Measurements from ENCODE around the gene JAG2.

The JAG2 gene

GRCh38 chr14:105149146-105149781 lies 19.3 kb downstream of the JAG2 start:
- H3K36me3 ChIP-seq (ENCODE audit: low read length) = no peaks in the 10 kb centered on the region
- H3K9ac ChIP-seq (ENCODE audit: low read length) = no peak overlapping the region

GRCh38 chr14:105148604-105149145 lies 19.9 kb downstream of the JAG2 start:
- Histone ChIP-seq H3K9me2 (replicated peaks; ENCODE audit: insufficient read depth, low read length) (no peaks in the 10 kb centered on the region), H3K27me3 (ENCODE audit: low read length) (no peaks in the 10 kb centered on the region), H3K27ac (ENCODE audit: low read depth, low read length) (no peak overlapping the region), H3K79me2 (ENCODE audit: insufficient read depth, low read length) (no peaks in the 10 kb centered on the region), H3K9me3 (ENCODE audit: insufficient read depth, low read length) (no peaks in the 10 kb centered on the region), H3K4me2 (ENCODE audit: low read depth, low read length, poor library complexity, severe bottlenecking) (no peak overlapping the region), H4K20me1 (ENCODE audit: low read depth, low read length) (no peaks in the 10 kb centered on the region), H2AFZ (ENCODE audit: low read depth, low read length, severe bottlenecking) (no peak overlapping the region), H3K4me3 (ENCODE audit: insufficient read depth, low read length, poor library complexity, severe bottlenecking) (no peak overlapping the region), H3K9ac (ENCODE audit: low read length) (no peak overlapping the region), H3F3A (ENCODE audit: insufficient read depth) (no peaks in the 10 kb centered on the region), H3K36me3 (ENCODE audit: low read length) (no peaks in the 10 kb centered on the region)
- TF ChIP-seq EZH2phosphoT487 (conservative IDR thresholded peaks at IDR 0.05; ENCODE audit: low read length) = no peak
- TF ChIP-seq CTCF (IDR thresholded peaks at IDR 0.05; ENCODE audit: insufficient read depth, low read length, poor library complexity, severe bottlenecking) = no peak

More at GRCh38 chr14:105149146-105149781, 19.3 kb downstream of the JAG2 start:
- no peak overlapping the region for H3K4me3 ChIP-seq (ENCODE audit: insufficient read depth, low read length, poor library complexity, severe bottlenecking)
- no peaks in the 10 kb centered on the region for H3K27me3 ChIP-seq (ENCODE audit: low read length)
- no peaks in the 10 kb centered on the region for H3K9me2 ChIP-seq (replicated peaks; ENCODE audit: insufficient read depth, low read length)
- H2AFZ ChIP-seq (ENCODE audit: low read depth, low read length, severe bottlenecking) = no peak overlapping the region
- no peaks in the 10 kb centered on the region for H3K79me2 ChIP-seq (ENCODE audit: insufficient read depth, low read length)
- no peak overlapping the region for H3K4me2 ChIP-seq (ENCODE audit: low read depth, low read length, poor library complexity, severe bottlenecking)
- no peak for TF ChIP-seq CTCF (IDR thresholded peaks at IDR 0.05; ENCODE audit: insufficient read depth, low read length, poor library complexity, severe bottlenecking)
- TF ChIP-seq EZH2phosphoT487 (conservative IDR thresholded peaks at IDR 0.05; ENCODE audit: low read length) = no peak
- no peaks in the 10 kb centered on the region for H3F3A ChIP-seq (ENCODE audit: insufficient read depth)
- H3K9me3 ChIP-seq (ENCODE audit: insufficient read depth, low read length) = no peaks in the 10 kb centered on the region
- no peaks in the 10 kb centered on the region for H4K20me1 ChIP-seq (ENCODE audit: low read depth, low read length)
- no peak overlapping the region for H3K27ac ChIP-seq (ENCODE audit: low read depth, low read length)

- TF ChIP-seq EZH2phosphoT487 (conservative IDR thresholded peaks at IDR 0.05; ENCODE audit: low read length) (no peak), CTCF (IDR thresholded peaks at IDR 0.05; ENCODE audit: insufficient read depth, low read length, poor library complexity, severe bottlenecking) (no peak)
Measured at GRCh38 chr14:105147671-105148603, 20.6 kb downstream of the JAG2 start.

More at GRCh38 chr14:105147671-105148603, 20.6 kb downstream of the JAG2 start:
- Histone ChIP-seq H3K79me2 (ENCODE audit: insufficient read depth, low read length) (no peaks in the 10 kb centered on the region), H3K36me3 (ENCODE audit: low read length) (no peaks in the 10 kb centered on the region), H4K20me1 (ENCODE audit: low read depth, low read length) (no peaks in the 10 kb centered on the region), H3K9ac (ENCODE audit: low read length) (no peak overlapping the region), H3K27me3 (ENCODE audit: low read length) (no peaks in the 10 kb centered on the region), H3K9me2 (replicated peaks; ENCODE audit: insufficient read depth, low read length) (no peaks in the 10 kb centered on the region), H3K4me2 (ENCODE audit: low read depth, low read length, poor library complexity, severe bottlenecking) (no peak overlapping the region), H2AFZ (ENCODE audit: low read depth, low read length, severe bottlenecking) (no peak overlapping the region), H3F3A (ENCODE audit: insufficient read depth) (no peaks in the 10 kb centered on the region), H3K4me3 (ENCODE audit: insufficient read depth, low read length, poor library complexity, severe bottlenecking) (no peak overlapping the region), H3K27ac (ENCODE audit: low read depth, low read length) (no peak overlapping the region), H3K9me3 (ENCODE audit: insufficient read depth, low read length) (no peaks in the 10 kb centered on the region)
